Cortex of kidney (tissue), 1 donor: Measurements from ENCODE around the gene DHX30.
"Not testable (repeated sequence)": the region's sequence is repeated elsewhere in the genome, so short reads cannot be mapped to it uniquely, and the experiment has no call there.

Experiments
- DNase-seq: peaks from one replicate; lab custom pipeline; 2025; lab: John Stamatoyannopoulos, UW

DHX30 gene

DNA sequence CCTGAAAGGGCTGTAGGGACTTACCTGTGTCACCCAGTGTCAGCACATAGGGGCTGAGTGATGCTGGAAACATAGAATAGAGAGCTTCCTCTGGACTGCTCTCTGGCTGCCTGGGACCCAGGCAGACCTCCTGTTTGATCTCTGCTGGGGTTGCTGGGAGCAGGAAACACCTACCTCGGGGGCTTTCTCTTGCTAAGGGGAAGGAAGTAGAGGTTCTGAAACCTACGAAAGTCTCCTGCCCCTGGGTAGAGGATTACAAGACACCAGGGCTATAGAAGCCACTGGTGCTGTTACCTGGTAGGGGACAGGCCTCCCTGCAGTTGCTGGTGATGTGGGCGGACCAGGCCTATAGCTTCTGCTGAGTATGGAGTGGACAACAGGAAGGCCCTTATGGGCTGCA lies 81.7 kb downstream of the DHX30 start:
- DNase-seq: no peak

- DNase-seq: no peak
Observed at GRCh38 chr3:47885168-47885567, 82.2 kb downstream of the DHX30 start.

- not testable (repeated sequence) for DNase-seq
Observed at GRCh38 chr3:47887991-47888390, 85.1 kb downstream of the DHX30 start.

- DNase-seq: no peak
Observed at GRCh38 chr3:47888986-47889757, 86.2 kb downstream of the DHX30 start.

DNA sequence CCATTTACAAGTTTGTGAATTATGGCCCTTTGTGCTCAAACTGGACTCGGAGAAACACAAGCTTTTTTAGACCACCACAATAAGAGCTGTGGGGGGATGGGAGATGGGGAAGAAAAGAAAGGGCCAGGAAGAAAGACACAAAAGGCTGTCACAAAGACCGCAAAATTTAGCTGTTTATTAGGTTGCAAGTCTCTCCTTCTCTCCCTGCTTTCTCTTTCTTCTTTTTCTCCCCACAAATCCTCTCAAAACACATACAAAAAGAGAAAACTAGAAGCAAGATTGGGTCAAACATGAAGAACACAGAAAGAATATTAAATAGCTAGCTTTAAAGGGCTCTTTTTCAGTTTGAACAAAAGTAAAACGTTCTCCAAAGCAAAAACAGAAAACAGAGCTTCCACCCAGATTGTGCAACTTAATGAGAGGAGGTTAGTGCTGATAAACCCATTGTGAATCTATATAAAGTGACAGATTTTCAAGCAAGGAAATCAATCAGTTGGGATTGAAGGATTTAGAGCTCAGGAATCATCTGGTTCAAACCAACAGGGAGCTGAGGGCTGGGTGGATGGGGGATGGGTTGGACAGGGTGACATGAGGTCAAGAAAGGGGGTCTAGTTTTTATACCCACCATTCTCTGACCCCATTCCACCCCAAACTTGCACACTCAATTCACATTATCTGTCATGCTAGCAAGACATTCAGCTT lies 87.3 kb downstream of the DHX30 start:
- DNase-seq: no peak

DNA sequence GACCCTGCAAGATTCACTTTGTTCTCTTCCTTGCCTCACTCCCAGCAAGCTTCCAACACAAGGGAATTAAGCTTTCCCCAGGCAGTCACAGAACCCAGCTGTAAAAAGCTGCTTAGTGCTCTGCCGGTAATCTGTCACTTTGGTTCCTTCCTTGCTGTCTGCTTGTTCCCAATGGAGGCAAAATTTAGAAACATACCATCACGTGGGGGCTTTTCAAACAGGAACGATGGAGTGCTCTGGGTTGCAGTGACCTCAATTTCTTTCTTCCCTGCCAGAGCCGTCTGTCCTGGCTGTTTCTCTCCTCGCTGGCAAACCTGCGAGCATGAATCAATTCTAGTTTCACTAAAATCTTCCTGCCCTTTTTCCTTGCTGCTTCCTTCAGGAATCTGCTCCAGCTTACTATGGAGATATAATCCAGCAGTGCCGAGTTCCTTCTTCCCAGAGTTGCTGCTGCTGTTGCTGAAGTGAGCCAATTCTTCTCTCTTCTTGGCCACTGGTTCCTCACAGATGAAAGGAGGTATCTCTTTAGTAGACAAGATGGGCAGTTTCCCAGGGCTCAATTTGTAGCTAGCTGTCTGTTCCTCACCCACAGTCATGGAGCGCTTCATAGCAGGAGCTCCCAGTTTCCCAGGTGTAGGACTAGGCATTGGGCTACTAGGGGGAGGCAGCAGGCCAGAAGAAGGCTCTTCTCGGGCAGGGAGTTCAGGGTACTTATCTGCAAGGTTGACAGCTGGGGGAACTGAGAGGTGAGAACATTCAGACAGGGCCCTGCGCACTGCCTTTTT lies 88.1 kb downstream of the DHX30 start:
- no peak for DNase-seq

DNA sequence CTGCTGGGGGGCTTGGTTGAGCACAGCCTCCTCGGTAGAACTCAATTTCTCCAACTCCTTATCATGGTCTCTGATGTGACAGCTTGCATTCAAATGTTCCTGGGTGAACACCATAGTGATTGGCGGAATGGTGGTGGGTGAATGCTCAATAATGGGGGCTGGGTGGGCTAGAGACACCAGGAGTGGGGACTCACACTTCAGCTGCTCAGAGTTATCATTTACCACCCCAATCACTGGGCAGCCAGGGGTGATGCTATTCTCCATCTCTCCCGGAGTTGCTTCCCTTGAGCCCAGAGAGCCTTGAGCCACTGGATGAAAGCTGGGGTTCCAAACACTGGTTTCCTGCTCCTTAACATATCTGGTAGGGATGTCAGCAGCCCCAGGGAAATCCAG lies 88.7 kb downstream of the DHX30 start:
- DNase-seq: no peak

DNA sequence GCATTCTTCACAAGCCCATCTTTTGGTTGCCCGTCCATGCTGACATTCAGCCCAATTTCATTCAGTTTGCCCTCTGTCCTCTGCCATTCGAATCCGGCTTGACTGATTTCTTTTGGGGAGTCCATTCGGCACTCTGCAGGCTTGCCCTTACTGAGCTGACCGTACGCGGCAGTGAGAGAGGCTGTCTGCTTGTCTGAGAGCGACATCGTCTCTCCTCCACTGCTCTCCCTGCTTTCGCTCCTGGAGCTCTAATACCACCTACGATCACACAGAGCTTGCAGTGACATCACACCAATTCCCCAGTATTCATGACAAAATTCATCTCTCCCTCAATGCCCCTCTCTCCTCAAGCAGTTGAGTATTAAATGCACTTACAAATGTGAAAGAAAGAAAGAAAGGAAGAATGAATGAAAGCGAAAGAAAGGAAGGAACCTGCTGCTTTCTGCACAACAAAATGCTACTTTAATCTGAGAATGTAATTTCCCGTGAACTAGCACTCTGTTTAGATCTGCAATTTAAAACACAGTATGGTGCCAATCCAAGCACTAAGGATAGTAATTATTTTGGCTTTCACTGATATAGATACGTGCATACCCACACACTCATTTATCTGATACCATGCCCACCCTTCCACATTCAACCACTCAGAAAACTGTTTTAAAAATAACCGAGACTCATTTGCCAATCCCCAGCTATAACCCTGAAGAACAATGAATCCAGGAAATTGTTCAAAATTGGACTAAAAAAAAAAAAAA lies 89.5 kb downstream of the DHX30 start:
- no peak for DNase-seq

DNA sequence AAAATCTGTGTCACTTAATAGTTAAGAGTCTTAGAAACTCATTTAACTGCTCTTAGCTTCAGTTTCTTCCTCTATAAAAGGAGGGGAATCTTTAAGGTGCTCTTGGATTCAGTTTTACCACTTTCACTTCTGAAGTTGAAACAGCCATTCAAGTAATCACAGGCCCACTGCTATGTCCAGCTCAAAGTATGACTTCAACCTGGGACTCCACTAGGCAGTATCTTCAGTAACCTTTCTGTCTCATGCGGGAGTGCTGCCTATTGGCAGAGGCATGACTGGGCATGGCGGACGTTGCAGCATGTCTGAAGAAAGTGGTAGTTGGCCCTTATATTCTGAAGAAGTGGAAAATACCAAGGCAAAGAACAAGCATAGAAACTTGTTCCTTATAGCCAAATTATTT lies 92.3 kb downstream of the DHX30 start:
- no peak for DNase-seq

- DNase-seq: no peak
Observed at GRCh38 chr3:47896736-47897135, 93.8 kb downstream of the DHX30 start.

DNA sequence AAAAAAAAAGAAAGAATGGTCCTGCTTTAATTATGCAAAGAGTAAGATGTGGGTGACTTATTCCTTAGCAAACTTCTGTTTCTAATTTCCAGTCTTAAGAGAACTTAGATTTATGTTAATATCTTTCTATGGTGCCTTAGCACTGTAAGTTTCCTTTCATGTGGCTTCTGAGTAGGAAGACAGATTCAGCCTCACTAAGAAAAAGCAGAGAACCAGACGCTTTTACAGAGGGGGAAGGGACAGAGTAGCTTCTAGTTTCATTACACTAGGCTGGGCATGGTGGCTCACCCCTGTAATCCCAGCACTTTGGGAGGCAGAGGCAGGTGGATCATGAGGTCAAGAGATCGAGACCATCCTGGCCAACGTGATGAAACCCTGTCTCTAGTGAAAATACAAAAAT lies 95.0 kb downstream of the DHX30 start:
- DNase-seq: no peak

DNA sequence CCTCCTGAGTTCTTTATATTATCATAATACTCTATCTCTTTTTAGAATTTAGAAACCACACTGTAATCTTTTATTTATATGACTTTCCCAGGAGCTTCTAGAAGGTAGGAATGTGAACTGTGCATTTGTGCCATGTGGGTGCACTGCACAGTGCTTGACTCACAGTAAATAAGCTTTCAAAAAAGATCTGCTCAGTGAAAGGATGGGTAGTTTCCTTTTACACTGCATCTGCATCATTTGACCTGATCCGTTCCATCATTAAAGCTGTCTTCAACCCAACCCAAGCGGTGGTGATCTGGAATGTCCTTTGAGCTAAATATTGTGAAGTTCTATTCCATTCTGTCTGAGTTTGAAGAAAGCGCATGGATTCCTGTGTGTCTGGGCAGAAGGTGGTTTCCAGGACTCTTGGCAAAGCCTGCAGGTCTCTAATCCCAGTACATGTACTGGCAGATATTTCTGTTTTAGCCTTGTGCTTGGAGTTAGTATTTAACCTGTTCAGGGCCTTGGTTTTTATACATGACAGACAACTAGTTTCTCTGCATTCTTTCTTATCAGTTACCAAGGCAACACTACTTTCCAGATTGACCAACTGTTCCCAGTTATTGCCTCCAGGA lies 96.7 kb downstream of the DHX30 start:
- DNase-seq: no peak
